Hair follicular keratinocyte (primary cell): ENCODE results near the gene ZPLD1. TPM values are rescaled to one million over a fixed set of nuclear protein-coding genes. Genes with fewer than 3 reads are reported as not detected.

ENCODE experiments used
- total RNA-seq: library from RNA; depleted of rRNA; stranded (reverse); fragments of >200 nt; gene quantifications from 2 replicates; pipeline ENCODE4 v1.2.3, GENCODE V29; 2015

Gene ZPLD1
- total RNA-seq: 0.72 and 4.1 TPM in 2 replicates

DNA sequence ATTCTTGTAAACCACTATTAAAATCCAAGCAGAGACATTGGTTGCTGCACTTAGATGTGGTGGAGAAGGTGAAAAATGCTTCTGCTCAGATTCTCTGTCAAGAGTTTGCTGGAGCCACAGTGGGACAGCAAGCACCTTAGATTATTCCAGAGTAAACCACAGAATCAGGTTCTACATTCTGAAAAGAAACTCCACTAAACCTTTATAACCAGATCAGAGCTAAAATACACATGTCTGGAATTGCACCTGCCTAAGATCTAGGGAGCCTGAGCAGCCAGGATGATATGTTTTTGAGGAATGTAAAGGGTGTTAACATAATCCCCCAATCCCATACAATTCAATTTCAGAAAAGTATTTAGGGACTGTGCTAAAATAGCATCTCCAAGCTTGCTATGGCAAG lies at the start of gene ZPLD1:
TSS of gene ZPLD1 (plus strand) at position 301 of the 400 bp plus-strand sequence. CDS start 3,473 bp downstream, outside the sequence.

